Activated CD8-positive, alpha-beta memory T cell treated with anti-CD3 and anti-CD28 coated beads, Interleukin-2, amount 50 U/mL, for 4 hours (primary cell): ENCODE measurements around the gene RPL7L1.

Experiments
- DNase-seq: peaks from one replicate; pipeline ENCODE4 v3.0.0-alpha.2; 2020

Gene RPL7L1

GRCh38 chr6:42936398-42936797 is 57.0 kb downstream of the RPL7L1 start:
- DNase-seq: no peak

- DNase-seq: no peak
Observed at GRCh38 chr6:42937548-42938427, 58.4 kb downstream of the RPL7L1 start.

GRCh38 chr6:42938428-42938796 is 59.0 kb downstream of the RPL7L1 start:
- DNase-seq: no peak

DNA sequence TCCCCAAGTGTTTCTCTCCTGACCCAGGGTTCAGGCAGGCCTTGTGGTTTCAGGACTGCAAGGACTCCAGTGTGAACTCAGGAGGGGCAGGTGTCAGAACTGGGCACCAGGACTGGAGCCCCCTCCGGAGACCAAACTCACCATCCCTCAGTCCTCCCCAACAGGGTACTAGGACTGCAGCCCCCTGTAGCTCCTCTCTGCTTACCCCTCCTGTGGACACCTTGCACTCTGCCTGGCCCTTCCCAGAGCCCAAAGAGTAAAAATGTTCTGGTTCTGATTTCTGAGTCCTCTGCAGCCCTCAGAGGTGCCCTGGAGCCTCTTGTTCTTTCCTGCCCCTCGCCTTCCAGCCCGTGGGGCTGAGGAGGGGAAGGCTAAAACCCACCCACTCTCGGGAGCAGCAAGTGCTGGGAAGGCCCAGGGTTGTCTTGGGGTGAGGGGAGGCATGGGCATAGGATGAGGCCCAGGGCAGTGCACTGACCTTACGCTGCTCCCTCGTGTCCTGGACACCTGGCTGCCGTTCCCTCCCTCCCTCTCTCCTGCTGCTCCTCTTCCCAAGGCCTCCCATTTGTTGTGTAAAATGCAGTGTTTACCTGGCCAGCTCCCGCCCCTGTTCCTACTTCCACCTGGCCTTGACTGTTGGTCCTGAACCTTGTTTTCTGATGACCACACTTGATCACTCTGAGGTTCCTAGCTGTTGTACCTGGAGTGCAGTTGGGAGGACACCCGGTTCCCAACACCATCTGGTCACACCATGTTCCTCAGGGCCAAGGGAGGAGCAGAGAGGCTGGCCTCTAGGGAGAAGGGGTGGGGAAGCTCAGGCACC is 59.8 kb downstream of the RPL7L1 start:
- DNase-seq: no peak
